ENCODE data around the gene L3MBTL2. TPM values are rescaled to one million over a fixed set of nuclear protein-coding genes. Genes with fewer than 3 reads are reported as not detected.
A peak's percentile ranks its signal among the peaks of the same experiment; 100 is the strongest.

The L3MBTL2 gene
- total RNA-seq: 10 to 100 TPM in 3 of 4 donors, 1 to 10 TPM in 1; 6.3 to 20.9 (median 16.8) TPM

DNA sequence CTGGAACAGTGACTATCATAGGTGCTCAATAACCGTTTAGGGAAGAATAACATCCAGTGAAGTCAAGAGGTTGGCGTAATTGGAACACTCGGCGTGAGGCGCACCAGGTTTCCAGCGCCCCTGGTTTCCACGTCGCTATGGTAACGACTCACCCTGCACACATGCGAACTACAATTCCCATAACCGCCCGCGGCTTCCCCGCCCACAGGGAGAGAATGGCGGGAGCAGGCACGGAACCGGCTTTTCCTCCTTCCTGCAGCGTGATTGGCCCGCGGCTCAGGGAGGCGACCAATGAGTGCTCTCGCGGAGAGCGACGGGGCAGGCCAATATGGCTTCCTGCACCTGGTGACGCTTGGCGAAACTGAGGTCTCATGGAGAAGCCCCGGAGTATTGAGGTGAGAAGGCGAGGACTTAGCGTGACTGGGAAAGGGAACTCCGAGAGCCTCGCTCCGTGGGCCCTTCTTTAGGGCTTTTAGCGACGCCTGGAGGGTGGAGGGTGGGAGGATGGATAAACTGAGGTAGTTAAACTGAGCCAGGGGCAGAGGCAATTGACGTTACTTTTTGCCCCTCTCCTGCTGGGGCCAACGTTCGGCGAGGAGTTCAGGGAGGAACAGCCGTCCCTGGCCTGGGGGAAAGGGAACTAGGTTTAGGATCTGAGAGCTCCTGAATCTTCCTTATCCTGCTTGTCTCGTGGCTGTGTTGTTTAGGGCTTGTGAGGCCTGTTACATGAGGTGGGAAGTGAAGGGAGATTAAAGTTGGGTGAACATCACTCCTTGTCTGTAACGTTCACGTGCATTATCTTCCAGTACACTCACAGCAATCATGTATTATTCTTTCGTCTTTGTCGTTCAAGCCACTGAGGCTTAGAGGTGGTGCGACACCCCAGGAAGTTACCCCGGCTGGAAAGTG, at the start of gene L3MBTL2:
TSS of gene L3MBTL2 (plus strand) at position 321 of the 909 bp plus-strand sequence. CDS start at position 372, 51 bp downstream.
- intact Hi-C loops (cut with DNase I; ENCODE audit: low total_unique reads): no loop called here
- 2% methylated on average over 47 of the region's 47 CpGs for WGBS, 2 donors
- DNase-seq (ENCODE audit: low spot score in 2 of 2): peak; percentile 96 to 99

GRCh38 chr22:41157083-41157482, 48.0 kb upstream of the L3MBTL2 start:
- H3K4me3 ChIP-seq (ENCODE audit: low read depth, poor library complexity, severe bottlenecking): no peak overlapping the region
- no peak for TF ChIP-seq POLR2A (IDR thresholded peaks at IDR 0.05)
- no peak for TF ChIP-seq CTCF (IDR thresholded peaks at IDR 0.05)
- 60 to 70% methylated on average over 4 of the region's 4 CpGs for WGBS, 2 donors
- intact Hi-C loops (cut with DNase I; ENCODE audit: low total_unique reads): no loop called here
- DNase-seq (ENCODE audit: low spot score in 2 of 2): no peak

More for the DNA sequence above, at the start of gene L3MBTL2:
- H3K4me3 ChIP-seq (ENCODE audit: low read depth, poor library complexity, severe bottlenecking): peak within 1 kb of the TSS; percentile 73
- TF ChIP-seq POLR2A (IDR thresholded peaks at IDR 0.05) (no peak), CTCF (IDR thresholded peaks at IDR 0.05) (no peak)

GRCh38 chr22:41169157-41169556, 36.0 kb upstream of the L3MBTL2 start:
- intact Hi-C loops (cut with DNase I; ENCODE audit: low total_unique reads): no loop called here
- H3K4me3 ChIP-seq (ENCODE audit: low read depth, poor library complexity, severe bottlenecking): no peak overlapping the region
- TF ChIP-seq POLR2A (IDR thresholded peaks at IDR 0.05): no peak
- no peak for TF ChIP-seq CTCF (IDR thresholded peaks at IDR 0.05)
- WGBS, 2 donors: 88 to 89% methylated on average over 8 of the region's 8 CpGs
- DNase-seq (ENCODE audit: low spot score in 2 of 2): no peak

DNA sequence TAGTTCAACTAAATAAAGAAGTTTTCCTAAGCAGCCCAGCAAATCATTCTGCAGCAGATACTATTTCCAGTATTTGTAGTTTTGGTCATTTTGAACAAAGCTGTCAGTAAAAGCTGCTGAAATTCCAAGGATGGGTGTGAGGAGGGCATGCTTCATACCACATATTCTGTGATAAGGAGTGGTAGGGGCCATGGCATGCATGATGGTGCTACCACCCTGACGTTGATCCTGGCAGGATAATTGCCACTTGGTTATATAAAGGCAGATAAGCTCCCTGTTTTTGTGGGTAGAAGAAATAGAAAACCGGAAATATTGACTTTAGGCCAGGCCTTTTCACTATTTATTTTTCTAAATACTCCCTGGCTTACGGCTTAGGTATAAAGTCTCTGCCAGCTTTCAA, 33.1 kb upstream of the L3MBTL2 start:
- DNase-seq (ENCODE audit: low spot score in 2 of 2): no peak
- TF ChIP-seq POLR2A (IDR thresholded peaks at IDR 0.05) (no peak), CTCF (IDR thresholded peaks at IDR 0.05) (no peak)
- intact Hi-C loops (cut with DNase I; ENCODE audit: low total_unique reads): no loop called here
- H3K4me3 ChIP-seq (ENCODE audit: low read depth, poor library complexity, severe bottlenecking): no peak overlapping the region
- 73 to 75% methylated on average over 3 of the region's 3 CpGs for WGBS, 2 donors

GRCh38 chr22:41175546-41175945, 29.6 kb upstream of the L3MBTL2 start:
- WGBS, 2 donors: 94 to 96% methylated on average over 2 of the region's 2 CpGs
- no peak overlapping the region for H3K4me3 ChIP-seq (ENCODE audit: low read depth, poor library complexity, severe bottlenecking)
- DNase-seq (ENCODE audit: low spot score in 2 of 2): no peak
- intact Hi-C loops (cut with DNase I; ENCODE audit: low total_unique reads): no loop called here
- no peak for TF ChIP-seq CTCF (IDR thresholded peaks at IDR 0.05)
- no peak for TF ChIP-seq POLR2A (IDR thresholded peaks at IDR 0.05)
